SJCRH30 (cell line): ENCODE measurements around the gene RFPL1. TPM values are rescaled to one million over a fixed set of nuclear protein-coding genes. Genes with fewer than 3 reads are reported as not detected.
"Not testable (repeated sequence)": the region's sequence is repeated elsewhere in the genome, so short reads cannot be mapped to it uniquely, and the experiment has no call there.

ENCODE experiments used
- DNase-seq, 2 experiments: peaks; one replicate each; pipeline ENCODE4 v3.0.0-alpha.2; 2015 to 2020
- H3K27ac ChIP-seq: fragments of 250-450 bp; sonication (Bioruptor Pico); 2 replicates; pipeline ENCODE4 v1.5.1; 2020; ENCODE audit warnings: mild to moderate bottlenecking, moderate library complexity
- H3K27me3 ChIP-seq: fragments of 250-450 bp; sonication (Bioruptor Pico); 2 replicates; pipeline ENCODE4 v1.5.1; 2020; ENCODE audit warnings: mild to moderate bottlenecking, moderate library complexity
- H3K36me3 ChIP-seq: fragments of 250-450 bp; sonication (Bioruptor Pico); 2 replicates; pipeline ENCODE4 v1.5.1; 2020; ENCODE audit warnings: mild to moderate bottlenecking, moderate library complexity
- H3K4me1 ChIP-seq: fragments of 250-450 bp; sonication (Bioruptor Pico); 2 replicates; pipeline ENCODE4 v1.5.1; 2020; ENCODE audit warnings: mild to moderate bottlenecking, moderate library complexity
- H3K4me3 ChIP-seq: fragments of 250-450 bp; sonication (Bioruptor Pico); 2 replicates; pipeline ENCODE4 v1.5.1; 2020; ENCODE audit warnings: mild to moderate bottlenecking, moderate library complexity
- H3K9me3 ChIP-seq: fragments of 250-450 bp; sonication (Bioruptor Pico); replicated peaks from 2 replicates; pipeline ENCODE4 v1.5.1; 2020; ENCODE audit warnings: mild to moderate bottlenecking, moderate library complexity
- total RNA-seq: library from RNA; depleted of rRNA; stranded (reverse); fragments of >200 nt; shearing (Covaris generic); gene quantifications from 2 replicates; pipeline ENCODE4 v1.2.3, GENCODE V29; 2014; rRNA removed

The RFPL1 gene
- total RNA-seq, result not detected in 2 replicates

DNA sequence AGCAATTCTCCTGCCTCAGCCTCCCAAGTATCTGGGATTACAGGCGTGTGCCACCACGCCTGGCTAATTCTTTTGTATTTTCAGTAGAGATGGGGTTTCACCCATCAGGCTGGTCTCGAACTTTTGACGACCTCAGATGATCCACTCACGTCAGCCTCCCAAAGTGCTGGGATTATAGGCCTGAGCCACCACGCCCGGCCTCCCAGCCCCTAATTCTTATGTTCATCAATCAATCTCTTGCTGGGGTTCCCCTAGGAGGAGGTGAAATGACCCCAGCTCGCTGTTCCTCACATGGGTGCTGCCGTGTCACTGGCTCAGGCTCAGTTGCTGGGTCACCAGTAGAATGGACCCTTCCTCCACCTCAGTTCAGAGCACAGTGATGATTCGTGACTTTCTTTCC is at the start of gene RFPL1:
TSS of gene RFPL1 (plus strand) at position 301 of the 400 bp plus-strand sequence.
- H3K4me3 ChIP-seq, DNase-seq, H3K27ac ChIP-seq, H3K36me3 ChIP-seq, H3K27me3 ChIP-seq, H3K4me1 ChIP-seq, H3K9me3 ChIP-seq: not testable (repeated sequence)

DNA sequence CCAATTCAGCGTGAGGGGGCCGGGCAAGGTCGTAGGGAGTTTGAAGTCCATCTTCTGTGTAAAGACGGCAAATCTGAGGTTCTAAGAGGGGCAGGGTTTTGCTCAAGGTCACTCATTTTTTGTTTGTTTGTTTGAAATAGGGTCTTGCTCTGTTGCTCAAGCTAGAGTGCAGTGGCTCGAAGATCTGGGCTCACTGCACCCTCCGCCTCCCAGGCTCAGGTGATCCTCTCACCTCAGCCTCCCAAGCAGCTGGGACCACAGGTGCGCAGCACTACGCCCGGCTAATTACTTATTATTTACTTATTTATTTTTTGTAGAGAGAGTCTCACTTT is 49.7 kb upstream of the RFPL1 start:
- no peaks in the 10 kb centered on the region for H3K9me3 ChIP-seq

GRCh38 chr22:29390270-29390669 is 48.1 kb upstream of the RFPL1 start:
- no peaks in the 10 kb centered on the region for H3K27me3 ChIP-seq
- H3K4me3 ChIP-seq, result no peak overlapping the region
- no peaks in the 10 kb centered on the region for H3K4me1 ChIP-seq
- no peaks in the 10 kb centered on the region for H3K9me3 ChIP-seq
- DNase-seq, result no peak
- H3K36me3 ChIP-seq, result no peaks in the 10 kb centered on the region
- no peak overlapping the region for H3K27ac ChIP-seq

More for the DNA sequence above, 49.7 kb upstream of the RFPL1 start:
- no peak for DNase-seq
- no peaks in the 10 kb centered on the region for H3K36me3 ChIP-seq
- no peaks in the 10 kb centered on the region for H3K4me1 ChIP-seq
- H3K27ac ChIP-seq, result no peak overlapping the region; the same call in 1 of the 2 replicates
- H3K4me3 ChIP-seq, result peak overlapping the region; percentile 96
- no peaks in the 10 kb centered on the region for H3K27me3 ChIP-seq

GRCh38 chr22:29391546-29391945 is 46.8 kb upstream of the RFPL1 start:
- H3K4me1 ChIP-seq, result no peaks in the 10 kb centered on the region
- no peak for DNase-seq
- H3K27ac ChIP-seq, result no peak overlapping the region
- H3K4me3 ChIP-seq, result no peak overlapping the region
- no peaks in the 10 kb centered on the region for H3K36me3 ChIP-seq
- no peaks in the 10 kb centered on the region for H3K9me3 ChIP-seq
- no peaks in the 10 kb centered on the region for H3K27me3 ChIP-seq

- Histone ChIP-seq H3K27me3 (no peaks in the 10 kb centered on the region), H3K4me1 (no peaks in the 10 kb centered on the region), H3K4me3 (no peak overlapping the region), H3K27ac (no peak overlapping the region), H3K9me3 (no peaks in the 10 kb centered on the region), H3K36me3 (no peaks in the 10 kb centered on the region)
- DNase-seq, result no peak
Measured at GRCh38 chr22:29393019-29393608, 45.3 kb upstream of the RFPL1 start.

- Histone ChIP-seq H3K36me3 (no peaks in the 10 kb centered on the region), H3K4me3 (no peak overlapping the region), H3K27me3 (no peaks in the 10 kb centered on the region), H3K9me3 (no peaks in the 10 kb centered on the region), H3K27ac (no peak overlapping the region), H3K4me1 (peaks cover 6% of the 10 kb centered on the region)
- peak; percentile 54 to 84 for DNase-seq
Measured at GRCh38 chr22:29394931-29395581, 43.3 kb upstream of the RFPL1 start.

DNA sequence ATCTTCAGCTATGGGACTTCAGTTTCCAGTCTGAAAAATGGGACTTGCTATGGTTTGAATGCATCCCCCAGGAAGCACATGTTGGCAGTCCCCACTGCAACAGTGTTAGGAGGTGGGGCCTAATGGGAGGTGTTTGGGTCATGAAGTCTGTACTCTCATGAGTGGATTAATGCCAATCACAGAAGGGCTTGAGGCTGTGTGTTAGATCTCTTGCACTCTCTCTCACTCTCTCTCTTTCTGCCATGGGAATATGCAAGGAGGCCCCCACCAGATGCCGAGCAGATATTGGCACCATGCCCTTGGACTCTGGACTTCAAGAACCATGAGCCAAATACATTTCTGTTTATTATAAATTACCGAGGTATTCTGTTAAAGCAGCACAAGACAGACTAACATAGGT is 42.3 kb upstream of the RFPL1 start:
- Histone ChIP-seq H3K9me3 (no peaks in the 10 kb centered on the region), H3K4me1 (peaks cover 6% of the 10 kb centered on the region), H3K27ac (no peak overlapping the region), H3K4me3 (no peak overlapping the region), H3K36me3 (no peaks in the 10 kb centered on the region), H3K27me3 (no peaks in the 10 kb centered on the region)
- no peak for DNase-seq

- no peak overlapping the region for H3K27ac ChIP-seq
Measured at GRCh38 chr22:29397791-29398190, 40.6 kb upstream of the RFPL1 start.

GRCh38 chr22:29400576-29400975 is 37.8 kb upstream of the RFPL1 start:
- Histone ChIP-seq H3K27me3 (no peaks in the 10 kb centered on the region), H3K36me3 (no peaks in the 10 kb centered on the region), H3K27ac (no peak overlapping the region), H3K4me3 (no peak overlapping the region), H3K4me1 (peaks cover 6% of the 10 kb centered on the region), H3K9me3 (no peaks in the 10 kb centered on the region)
- no peak for DNase-seq

More at GRCh38 chr22:29397791-29398190, 40.6 kb upstream of the RFPL1 start:
- H3K4me1 ChIP-seq, result peaks cover 6% of the 10 kb centered on the region
- DNase-seq, result no peak
- no peaks in the 10 kb centered on the region for H3K9me3 ChIP-seq
- no peaks in the 10 kb centered on the region for H3K36me3 ChIP-seq
- no peaks in the 10 kb centered on the region for H3K27me3 ChIP-seq
- H3K4me3 ChIP-seq, result no peak overlapping the region

DNA sequence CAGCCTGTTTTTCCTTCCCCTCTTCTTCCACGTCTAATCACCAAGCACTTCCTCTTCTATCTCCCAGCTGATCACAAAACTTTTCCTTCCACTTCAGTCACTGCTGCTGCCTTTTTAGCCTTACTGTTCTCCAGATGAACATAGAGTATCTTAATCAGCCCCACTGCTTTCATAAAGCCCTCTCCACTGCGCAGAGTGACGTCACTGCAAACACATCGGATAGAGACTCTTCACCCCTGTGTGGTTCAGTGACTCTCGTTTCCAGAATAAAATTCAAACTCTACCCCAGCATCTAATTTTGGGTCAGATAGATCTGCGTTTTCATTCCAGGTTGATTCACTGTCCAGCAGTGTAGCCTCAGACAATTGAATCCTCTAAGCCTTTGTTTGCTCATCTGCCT is 36.8 kb upstream of the RFPL1 start:
- not testable (repeated sequence) for H3K36me3 ChIP-seq, DNase-seq, H3K27me3 ChIP-seq, H3K4me3 ChIP-seq, H3K4me1 ChIP-seq, H3K9me3 ChIP-seq, H3K27ac ChIP-seq

DNA sequence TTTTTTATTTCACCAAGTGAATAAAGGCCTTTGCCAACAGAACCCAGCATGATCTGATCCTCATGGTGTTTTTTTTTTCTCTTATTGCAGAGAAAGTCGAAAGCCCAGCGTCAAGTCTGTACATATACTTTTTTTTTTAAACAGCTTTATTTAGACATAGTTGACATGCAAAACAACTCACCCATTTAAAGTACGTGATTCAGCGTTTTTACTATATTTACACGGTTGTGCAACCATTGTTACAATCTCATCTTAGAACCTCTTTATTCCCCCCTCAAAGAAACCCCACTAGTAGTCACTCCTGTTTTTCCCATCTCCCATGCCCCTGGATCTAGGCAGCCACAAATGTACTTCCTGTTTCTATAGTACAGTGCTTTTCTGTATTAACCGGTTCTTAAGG is 29.4 kb upstream of the RFPL1 start:
- Histone ChIP-seq H3K4me1 (no peaks in the 10 kb centered on the region), H3K36me3 (no peaks in the 10 kb centered on the region), H3K4me3 (no peak overlapping the region), H3K27me3 (no peaks in the 10 kb centered on the region), H3K9me3 (no peaks in the 10 kb centered on the region), H3K27ac (no peak overlapping the region)
- DNase-seq, result no peak

DNA sequence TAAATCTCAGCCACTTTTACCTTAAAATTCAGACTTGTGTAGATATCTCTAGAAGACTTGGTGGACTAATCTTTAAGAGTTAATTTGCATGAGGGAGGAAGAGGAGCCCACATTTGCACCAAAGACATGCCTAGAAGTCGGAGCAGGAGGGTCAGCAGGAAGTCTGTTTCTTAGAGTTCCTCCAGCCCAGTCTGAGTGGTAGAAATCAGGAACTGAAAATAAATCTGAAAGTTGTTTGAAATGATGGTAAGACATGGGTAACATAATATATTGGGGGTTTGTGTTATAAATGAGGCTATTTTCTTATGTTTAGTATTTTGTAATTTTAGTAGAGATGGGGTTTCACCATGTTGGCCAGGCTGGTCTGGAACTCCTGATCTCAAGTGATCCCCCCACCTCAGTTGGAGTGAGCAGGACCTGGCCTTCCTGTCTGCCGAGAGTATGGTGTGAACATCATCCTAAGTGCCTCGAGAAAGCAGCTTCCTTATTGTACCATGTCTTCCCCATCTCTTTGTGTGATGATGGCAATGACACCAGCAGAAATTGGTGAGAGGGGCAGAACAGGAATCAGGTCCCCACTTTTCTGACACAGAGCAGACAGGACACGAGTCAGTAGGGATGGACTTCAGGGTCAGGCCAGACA is 26.7 kb upstream of the RFPL1 start:
- not testable (repeated sequence) for H3K4me3 ChIP-seq, H3K27ac ChIP-seq, H3K9me3 ChIP-seq, H3K4me1 ChIP-seq, DNase-seq, H3K27me3 ChIP-seq, H3K36me3 ChIP-seq

DNA sequence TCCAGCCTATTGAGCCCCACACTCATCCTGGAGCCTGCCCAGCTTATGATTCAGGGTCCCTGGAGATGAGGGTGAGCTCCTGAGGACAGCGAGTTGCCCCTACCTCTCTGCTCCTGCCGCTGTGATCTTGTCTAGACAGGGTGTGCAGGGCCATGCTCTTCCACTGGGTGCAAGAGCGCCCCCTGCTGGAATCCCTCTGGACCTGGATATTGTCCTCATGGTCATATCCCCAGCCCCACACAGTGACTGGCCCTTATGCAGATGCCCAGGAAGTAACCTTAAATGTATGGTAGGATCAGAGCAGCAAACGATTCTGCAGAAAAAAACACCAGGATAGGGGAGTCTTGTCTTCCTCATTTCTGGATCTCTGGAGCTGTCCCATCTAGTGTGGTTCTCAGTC is 25.6 kb upstream of the RFPL1 start:
- H3K9me3 ChIP-seq, H3K4me3 ChIP-seq, H3K27ac ChIP-seq, H3K27me3 ChIP-seq, H3K36me3 ChIP-seq, H3K4me1 ChIP-seq: not testable (repeated sequence)
- peak; percentile 25 to 33 for DNase-seq

GRCh38 chr22:29414951-29415591 is 23.3 kb upstream of the RFPL1 start:
- not testable (repeated sequence) for H3K27me3 ChIP-seq, H3K27ac ChIP-seq, H3K4me1 ChIP-seq, H3K36me3 ChIP-seq, H3K9me3 ChIP-seq
- peak in 1 of 2 experiments; percentile 29 for DNase-seq
- peak overlapping the region; percentile 42 for H3K4me3 ChIP-seq

GRCh38 chr22:29418704-29419103 is 19.7 kb upstream of the RFPL1 start:
- DNase-seq, H3K27ac ChIP-seq, H3K4me1 ChIP-seq, H3K4me3 ChIP-seq, H3K27me3 ChIP-seq, H3K9me3 ChIP-seq, H3K36me3 ChIP-seq: not testable (repeated sequence)
